ENCODE results near the gene LAMA3. TPM values are rescaled to one million over a fixed set of nuclear protein-coding genes. Genes with fewer than 3 reads are reported as not detected.
"Not testable (repeated sequence)": the region's sequence is repeated elsewhere in the genome, so short reads cannot be mapped to it uniquely, and the experiment has no call there.

Gene LAMA3
- total RNA-seq, 2 donors from 2014 or later = 0.58 to 1.3 TPM

DNA sequence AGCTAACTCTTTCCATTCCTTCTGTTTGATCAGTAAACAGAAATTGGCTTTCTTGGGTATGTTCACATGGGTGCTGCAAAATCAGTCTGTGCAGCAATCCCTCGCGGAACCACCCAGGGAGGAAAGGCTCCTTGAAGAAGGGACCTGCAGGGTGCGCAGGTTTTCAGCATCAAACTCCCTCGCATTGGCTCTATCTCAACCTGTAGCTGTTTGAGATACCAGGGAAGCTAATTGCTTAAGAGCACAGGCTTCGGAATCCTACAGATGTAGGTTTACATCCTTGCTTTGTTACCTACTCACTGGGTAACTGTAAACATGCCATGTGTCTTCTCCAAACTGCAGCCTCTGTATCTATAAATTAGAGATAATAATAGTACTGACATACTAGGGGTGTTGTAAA, 43.2 kb downstream of the LAMA3 start:
- Mint-ChIP-seq H3K36me3 (ENCODE audit: low read depth) (no peaks in the 10 kb centered on the region), H3K9me3 (no peaks in the 10 kb centered on the region), H3K27ac (no peak overlapping the region), H3K27me3 (ENCODE audit: insufficient read depth) (peaks cover 10% of the 10 kb centered on the region), H3K4me1 (peaks cover 10% of the 10 kb centered on the region), H3K4me3 (no peak overlapping the region)
- H3K27ac ChIP-seq (ENCODE audit: low read depth, low read length) = no peak overlapping the region
- no peaks in the 10 kb centered on the region for H3K27me3 ChIP-seq (ENCODE audit: control insufficient read depth, insufficient read depth, low read length, poor library complexity, severe bottlenecking)
- no peak overlapping the region for H3K4me3 ChIP-seq (ENCODE audit: low read length)
- no peak overlapping the region for H3K9ac ChIP-seq (ENCODE audit: extremely low read depth, low read length, poor library complexity, severe bottlenecking)
- DNase-seq = no peak
- H3K9me3 ChIP-seq (ENCODE audit: control insufficient read depth, low read length) = no peaks in the 10 kb centered on the region
- H3K4me1 ChIP-seq (ENCODE audit: control insufficient read depth, insufficient read depth, low read length) = no peaks in the 10 kb centered on the region
- TF ChIP-seq, protein P1, sequence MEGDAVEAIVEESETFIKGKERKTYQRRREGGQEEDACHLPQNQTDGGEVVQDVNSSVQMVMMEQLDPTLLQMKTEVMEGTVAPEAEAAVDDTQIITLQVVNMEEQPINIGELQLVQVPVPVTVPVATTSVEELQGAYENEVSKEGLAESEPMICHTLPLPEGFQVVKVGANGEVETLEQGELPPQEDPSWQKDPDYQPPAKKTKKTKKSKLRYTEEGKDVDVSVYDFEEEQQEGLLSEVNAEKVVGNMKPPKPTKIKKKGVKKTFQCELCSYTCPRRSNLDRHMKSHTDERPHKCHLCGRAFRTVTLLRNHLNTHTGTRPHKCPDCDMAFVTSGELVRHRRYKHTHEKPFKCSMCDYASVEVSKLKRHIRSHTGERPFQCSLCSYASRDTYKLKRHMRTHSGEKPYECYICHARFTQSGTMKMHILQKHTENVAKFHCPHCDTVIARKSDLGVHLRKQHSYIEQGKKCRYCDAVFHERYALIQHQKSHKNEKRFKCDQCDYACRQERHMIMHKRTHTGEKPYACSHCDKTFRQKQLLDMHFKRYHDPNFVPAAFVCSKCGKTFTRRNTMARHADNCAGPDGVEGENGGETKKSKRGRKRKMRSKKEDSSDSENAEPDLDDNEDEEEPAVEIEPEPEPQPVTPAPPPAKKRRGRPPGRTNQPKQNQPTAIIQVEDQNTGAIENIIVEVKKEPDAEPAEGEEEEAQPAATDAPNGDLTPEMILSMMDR (conservative IDR thresholded peaks at IDR 0.05) = no peak
- 85 to 87% methylated on average over 5 of the region's 5 CpGs for WGBS, 2 experiments (ENCODE audit: insufficient coverage in 1 of 2, insufficient read length in 1 of 2)
- no peaks in the 10 kb centered on the region for H3K36me3 ChIP-seq (ENCODE audit: control insufficient read depth, insufficient read depth, low read length)

DNA sequence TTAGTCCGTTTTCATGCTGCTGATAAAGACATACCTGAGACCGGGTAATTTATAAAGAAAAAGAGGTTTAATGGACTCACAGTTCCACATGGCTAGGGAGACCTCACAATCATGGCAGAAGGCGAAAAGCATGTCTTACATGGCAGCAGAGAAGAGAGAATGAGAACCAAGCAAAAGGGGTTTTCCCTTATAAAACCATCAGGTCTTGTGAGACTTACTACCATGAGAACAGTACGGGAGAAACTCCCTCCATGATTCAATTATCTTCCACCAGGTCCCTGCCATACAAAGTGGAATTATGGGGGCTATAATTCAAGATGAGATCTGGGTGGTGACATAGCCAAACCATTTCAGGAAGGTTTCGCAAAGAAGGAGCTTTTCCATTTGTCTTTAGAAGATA, 44.0 kb downstream of the LAMA3 start:
- not testable (repeated sequence) for H3K9me3 Mint-ChIP-seq; H3K9me3 ChIP-seq (ENCODE audit: control insufficient read depth, low read length); H3K36me3 ChIP-seq (ENCODE audit: control insufficient read depth, insufficient read depth, low read length); H3K36me3 Mint-ChIP-seq (ENCODE audit: low read depth); H3K4me3 Mint-ChIP-seq; H3K4me3 ChIP-seq (ENCODE audit: low read length); H3K27ac Mint-ChIP-seq; H3K27me3 ChIP-seq (ENCODE audit: control insufficient read depth, insufficient read depth, low read length, poor library complexity, severe bottlenecking); H3K4me1 ChIP-seq (ENCODE audit: control insufficient read depth, insufficient read depth, low read length); DNase-seq; H3K9ac ChIP-seq (ENCODE audit: extremely low read depth, low read length, poor library complexity, severe bottlenecking); H3K27ac ChIP-seq (ENCODE audit: low read depth, low read length)
- Mint-ChIP-seq H3K4me1 (peaks cover 19% of the 10 kb centered on the region), H3K27me3 (ENCODE audit: insufficient read depth) (peaks cover 10% of the 10 kb centered on the region)
- WGBS, 2 experiments (ENCODE audit: insufficient coverage in 1 of 2, insufficient read length in 1 of 2) = 88 to 89% methylated on average over 4 to 5 of the region's 5 CpGs

DNA sequence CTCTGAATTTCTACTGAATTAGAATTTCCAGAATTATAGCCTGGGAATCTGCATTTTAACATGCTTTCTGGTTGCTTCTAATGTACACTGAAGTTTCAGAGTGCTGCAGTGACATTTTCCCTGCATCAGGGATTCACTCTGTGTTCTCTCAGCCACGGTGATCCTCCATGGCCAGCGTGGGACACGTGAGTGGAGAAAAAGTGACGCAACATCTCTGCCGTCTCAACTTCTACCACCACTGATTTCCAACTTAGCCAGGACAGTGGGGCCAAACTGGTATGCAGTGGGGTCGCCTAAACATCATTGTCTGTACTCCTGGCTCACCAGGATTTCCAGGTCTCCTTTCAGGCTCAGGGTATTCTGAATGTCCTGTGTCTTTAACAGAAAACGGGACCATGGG, 44.6 kb downstream of the LAMA3 start:
- Mint-ChIP-seq H3K4me3 (no peak overlapping the region), H3K27ac (no peak overlapping the region), H3K9me3 (no peaks in the 10 kb centered on the region), H3K27me3 (ENCODE audit: insufficient read depth) (peaks cover 10% of the 10 kb centered on the region), H3K36me3 (ENCODE audit: low read depth) (no peaks in the 10 kb centered on the region), H3K4me1 (peaks cover 24% of the 10 kb centered on the region)
- no peaks in the 10 kb centered on the region for H3K36me3 ChIP-seq (ENCODE audit: control insufficient read depth, insufficient read depth, low read length)
- DNase-seq = no peak
- no peak overlapping the region for H3K4me3 ChIP-seq (ENCODE audit: low read length)
- WGBS, 2 experiments (ENCODE audit: insufficient coverage in 1 of 2, insufficient read length in 1 of 2) = 90 to 92% methylated on average over 4 to 7 of the region's 7 CpGs
- no peaks in the 10 kb centered on the region for H3K27me3 ChIP-seq (ENCODE audit: control insufficient read depth, insufficient read depth, low read length, poor library complexity, severe bottlenecking)
- no peak overlapping the region for H3K9ac ChIP-seq (ENCODE audit: extremely low read depth, low read length, poor library complexity, severe bottlenecking)
- TF ChIP-seq, protein P1 (conservative IDR thresholded peaks at IDR 0.05) = no peak
- H3K4me1 ChIP-seq (ENCODE audit: control insufficient read depth, insufficient read depth, low read length) = peaks cover 4% of the 10 kb centered on the region
- no peaks in the 10 kb centered on the region for H3K9me3 ChIP-seq (ENCODE audit: control insufficient read depth, low read length)
- no peak overlapping the region for H3K27ac ChIP-seq (ENCODE audit: low read depth, low read length)

DNA sequence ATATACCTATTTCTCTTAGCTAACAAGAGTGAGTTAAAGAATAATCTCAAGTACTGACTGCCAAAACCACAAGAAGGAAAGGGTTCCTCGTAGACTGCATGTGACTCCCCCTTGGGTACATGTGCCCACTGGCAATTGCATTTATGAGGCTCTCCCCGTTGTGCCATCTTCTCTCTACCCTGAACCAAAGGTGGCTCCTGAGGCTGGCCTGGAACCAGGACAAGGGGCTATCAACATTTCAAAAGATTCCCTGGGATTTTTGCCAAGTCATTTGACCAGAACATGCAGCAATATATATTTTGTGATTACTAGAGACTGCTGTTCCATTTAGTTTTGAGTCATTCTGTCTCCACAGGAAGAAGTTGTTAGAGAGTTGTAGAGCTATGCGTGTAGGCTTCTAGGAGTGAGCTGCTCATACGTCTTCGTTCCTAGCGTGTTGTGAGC, 45.8 kb downstream of the LAMA3 start:
- DNase-seq = no peak
- 91 to 96% methylated on average over 5 to 6 of the region's 6 CpGs for WGBS, 2 experiments (ENCODE audit: insufficient coverage in 1 of 2, insufficient read length in 1 of 2)
- H3K36me3 ChIP-seq (ENCODE audit: control insufficient read depth, insufficient read depth, low read length) = no peaks in the 10 kb centered on the region
- no peaks in the 10 kb centered on the region for H3K27me3 ChIP-seq (ENCODE audit: control insufficient read depth, insufficient read depth, low read length, poor library complexity, severe bottlenecking)
- peaks cover 4% of the 10 kb centered on the region for H3K4me1 ChIP-seq (ENCODE audit: control insufficient read depth, insufficient read depth, low read length)
- no peak overlapping the region for H3K9ac ChIP-seq (ENCODE audit: extremely low read depth, low read length, poor library complexity, severe bottlenecking)
- no peak overlapping the region for H3K27ac ChIP-seq (ENCODE audit: low read depth, low read length)
- no peaks in the 10 kb centered on the region for H3K36me3 Mint-ChIP-seq (ENCODE audit: low read depth)
- peaks cover 10% of the 10 kb centered on the region for H3K27me3 Mint-ChIP-seq (ENCODE audit: insufficient read depth)
- no peak overlapping the region for H3K4me3 ChIP-seq (ENCODE audit: low read length)
- H3K9me3 Mint-ChIP-seq = no peaks in the 10 kb centered on the region
- no peak overlapping the region for H3K4me3 Mint-ChIP-seq
- peaks cover 25% of the 10 kb centered on the region for H3K4me1 Mint-ChIP-seq
- TF ChIP-seq, protein P1 (conservative IDR thresholded peaks at IDR 0.05) = no peak
- no peaks in the 10 kb centered on the region for H3K9me3 ChIP-seq (ENCODE audit: control insufficient read depth, low read length)
- H3K27ac Mint-ChIP-seq = no peak overlapping the region

All from endodermal cell (in vitro differentiated cells).